ENCODE measurements around the gene AKNA. TPM values are rescaled to one million over a fixed set of nuclear protein-coding genes. Genes with fewer than 3 reads are reported as not detected.

The AKNA gene
- total RNA-seq, 1 donor from 2014 or later, result 11.4 TPM

GRCh38 chr9:114382699-114383520 lies 4.9 kb downstream of the AKNA start:
- Histone ChIP-seq H3K4me1 (peaks cover 43% of the 10 kb centered on the region), H3F3A (ENCODE audit: low read depth) (peaks cover 21% of the 10 kb centered on the region), H3K4me3 (no peak overlapping the region), H2AFZ (replicated peaks) (peak overlapping the region; percentile 19), H3K4me2 (peak overlapping the region; percentile 64), H3K27ac (peak overlapping the region; percentile 34), H3K79me2 (ENCODE audit: low read depth) (peaks cover 4% of the 10 kb centered on the region), H3K9me3 (ENCODE audit: low read depth) (no peaks in the 10 kb centered on the region), H4K20me1 (ENCODE audit: low read depth) (peaks cover 13% of the 10 kb centered on the region), H3K9ac (no peak overlapping the region), H3K36me3 (no peaks in the 10 kb centered on the region), H3K27me3 (no peaks in the 10 kb centered on the region)
- Mint-ChIP-seq H3K4me3 (no peak overlapping the region), H3K36me3 (peaks cover 8% of the 10 kb centered on the region), H3K4me1 (peaks cover 54% of the 10 kb centered on the region), H3K27me3 (ENCODE audit: insufficient read depth, low read depth) (peaks cover 4% of the 10 kb centered on the region), H3K9me3 (no peaks in the 10 kb centered on the region), H3K27ac (peak overlapping the region; percentile 19)
- TF ChIP-seq CTCF (IDR thresholded peaks at IDR 0.05), result peak; percentile 27
- TF ChIP-seq EZH2 (IDR thresholded peaks at IDR 0.05), result no peak
- DNase-seq (ENCODE audit: low spot score), result peak; percentile 59

GRCh38 chr9:114378883-114379282 lies 8.9 kb downstream of the AKNA start:
- H3K4me1 ChIP-seq, result peaks cover 20% of the 10 kb centered on the region
- no peaks in the 10 kb centered on the region for H3K27me3 ChIP-seq
- TF ChIP-seq CTCF (IDR thresholded peaks at IDR 0.05), result no peak
- TF ChIP-seq EZH2phosphoT487 (IDR thresholded peaks at IDR 0.05), result no peak
- no peak for TF ChIP-seq EZH2 (IDR thresholded peaks at IDR 0.05)
- no peak overlapping the region for H3K4me3 ChIP-seq
- H3K36me3 ChIP-seq, result no peaks in the 10 kb centered on the region
- no peak overlapping the region for H3K4me3 Mint-ChIP-seq
- peak overlapping the region; percentile 1 for H3K27ac Mint-ChIP-seq
- H3K9me3 ChIP-seq (ENCODE audit: low read depth), result no peaks in the 10 kb centered on the region
- H3K9ac ChIP-seq, result no peak overlapping the region
- H3F3A ChIP-seq (ENCODE audit: low read depth), result peaks cover 15% of the 10 kb centered on the region
- H3K27ac ChIP-seq, result no peak overlapping the region
- H3K9me3 Mint-ChIP-seq, result no peaks in the 10 kb centered on the region
- no peak overlapping the region for H2AFZ ChIP-seq (replicated peaks)
- H3K27me3 Mint-ChIP-seq (ENCODE audit: insufficient read depth, low read depth), result peaks cover 4% of the 10 kb centered on the region
- no peaks in the 10 kb centered on the region for H3K79me2 ChIP-seq (ENCODE audit: low read depth)
- H4K20me1 ChIP-seq (ENCODE audit: low read depth), result peaks cover 6% of the 10 kb centered on the region
- no peak overlapping the region for H3K4me2 ChIP-seq
- H3K4me1 Mint-ChIP-seq, result peaks cover 36% of the 10 kb centered on the region
- no peak for DNase-seq (ENCODE audit: low spot score)
- H3K36me3 Mint-ChIP-seq, result peaks cover 15% of the 10 kb centered on the region

- Histone ChIP-seq H3K79me2 (ENCODE audit: low read depth) (no peaks in the 10 kb centered on the region), H4K20me1 (ENCODE audit: low read depth) (peaks cover 6% of the 10 kb centered on the region), H3K27ac (no peak overlapping the region), H3K27me3 (no peaks in the 10 kb centered on the region), H3K9ac (no peak overlapping the region), H3K9me3 (ENCODE audit: low read depth) (no peaks in the 10 kb centered on the region), H3K36me3 (no peaks in the 10 kb centered on the region), H3K4me1 (peaks cover 11% of the 10 kb centered on the region), H2AFZ (replicated peaks) (no peak overlapping the region), H3F3A (ENCODE audit: low read depth) (peaks cover 6% of the 10 kb centered on the region), H3K4me2 (no peak overlapping the region), H3K4me3 (no peak overlapping the region)
- Mint-ChIP-seq H3K9me3 (no peaks in the 10 kb centered on the region), H3K36me3 (peaks cover 15% of the 10 kb centered on the region), H3K4me1 (peaks cover 27% of the 10 kb centered on the region), H3K27me3 (ENCODE audit: insufficient read depth, low read depth) (peaks cover 4% of the 10 kb centered on the region), H3K4me3 (no peak overlapping the region), H3K27ac (no peak overlapping the region)
- no peak for DNase-seq (ENCODE audit: low spot score)
- no peak for TF ChIP-seq EZH2 (IDR thresholded peaks at IDR 0.05)
- no peak for TF ChIP-seq CTCF (IDR thresholded peaks at IDR 0.05)
- TF ChIP-seq EZH2phosphoT487 (IDR thresholded peaks at IDR 0.05), result no peak
These were observed 9.8 kb downstream of the AKNA start for GRCh38 chr9:114378016-114378415.
